Body of pancreas (tissue), 4 donors: Measurements from ENCODE around the gene SMCP.

Source experiments
- POLR2A ChIP-seq, 3 donors: fragments of 450-650 bp; IDR thresholded peaks; one replicate each; pipeline ENCODE4 v1.6.1; 2016; ENCODE audit warnings: antibody characterized with exemption in 3 of 3, mild to moderate bottlenecking in 2 of 3
- TF ChIP-seq, protein P1 (sequence below), 7 experiments: fragments of 450-650 bp in 4 of 7; fragments of 200-600 bp in 3 of 7; sonication (generic) in 3 of 7; IDR thresholded peaks; one replicate each; pipeline ENCODE4 v1.5.1; 2016 to 2019; ENCODE audit warnings: antibody characterized with exemption in 7 of 7

DNA sequence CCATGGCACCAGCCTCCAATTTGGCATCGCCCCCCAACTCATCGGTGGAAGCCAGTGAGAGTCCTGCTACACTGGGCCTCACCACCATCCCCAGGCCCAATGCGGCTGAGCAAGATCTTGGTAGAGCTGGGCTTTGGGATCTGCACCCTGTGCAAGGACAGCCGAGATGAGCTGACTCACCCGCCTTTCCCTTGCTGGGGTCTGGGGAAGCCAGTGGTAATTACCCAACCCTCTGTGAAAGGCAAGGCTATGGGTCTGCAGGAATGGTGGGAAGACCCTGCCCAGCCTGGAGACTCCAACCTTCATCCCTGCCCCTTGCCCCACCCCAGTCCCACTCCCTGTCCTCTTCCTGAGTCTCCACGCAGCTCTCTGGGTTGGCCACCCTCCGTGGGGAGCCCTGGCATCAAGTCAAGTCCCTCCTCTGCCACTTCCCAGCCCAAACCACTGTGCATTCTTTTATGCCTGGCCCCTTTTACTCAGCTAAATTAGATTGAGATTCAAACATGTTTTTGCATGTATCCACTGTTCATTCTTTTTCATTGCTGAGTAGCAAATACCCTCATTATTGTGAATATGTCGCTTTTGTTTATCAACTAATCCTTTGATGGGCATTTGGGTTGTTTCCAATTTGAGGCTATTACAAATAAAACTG is 8.8 kb downstream of the SMCP start:
- TF ChIP-seq, protein P1, sequence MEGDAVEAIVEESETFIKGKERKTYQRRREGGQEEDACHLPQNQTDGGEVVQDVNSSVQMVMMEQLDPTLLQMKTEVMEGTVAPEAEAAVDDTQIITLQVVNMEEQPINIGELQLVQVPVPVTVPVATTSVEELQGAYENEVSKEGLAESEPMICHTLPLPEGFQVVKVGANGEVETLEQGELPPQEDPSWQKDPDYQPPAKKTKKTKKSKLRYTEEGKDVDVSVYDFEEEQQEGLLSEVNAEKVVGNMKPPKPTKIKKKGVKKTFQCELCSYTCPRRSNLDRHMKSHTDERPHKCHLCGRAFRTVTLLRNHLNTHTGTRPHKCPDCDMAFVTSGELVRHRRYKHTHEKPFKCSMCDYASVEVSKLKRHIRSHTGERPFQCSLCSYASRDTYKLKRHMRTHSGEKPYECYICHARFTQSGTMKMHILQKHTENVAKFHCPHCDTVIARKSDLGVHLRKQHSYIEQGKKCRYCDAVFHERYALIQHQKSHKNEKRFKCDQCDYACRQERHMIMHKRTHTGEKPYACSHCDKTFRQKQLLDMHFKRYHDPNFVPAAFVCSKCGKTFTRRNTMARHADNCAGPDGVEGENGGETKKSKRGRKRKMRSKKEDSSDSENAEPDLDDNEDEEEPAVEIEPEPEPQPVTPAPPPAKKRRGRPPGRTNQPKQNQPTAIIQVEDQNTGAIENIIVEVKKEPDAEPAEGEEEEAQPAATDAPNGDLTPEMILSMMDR (IDR thresholded peaks at IDR 0.05) = no peak
- no peak for TF ChIP-seq POLR2A (IDR thresholded peaks at IDR 0.05)
